Neural cell (in vitro differentiated cells): ENCODE data around the gene NME8. TPM values are rescaled to one million over a fixed set of nuclear protein-coding genes. Genes with fewer than 3 reads are reported as not detected.

ENCODE experiments used
- H2AFZ ChIP-seq: fragments of 200-600, 300-800 bp; sonication (generic), shearing (Covaris generic); 2 replicates; pipeline ENCODE4 v1.6.0; 2014; ENCODE audit warnings: low read depth, mild to moderate bottlenecking, antibody characterized with exemption, low read length, moderate library complexity
- H3F3A ChIP-seq: fragments of 200-600 bp; shearing (Covaris generic); 2 replicates; pipeline ENCODE4 v1.6.1; 2016; ENCODE audit warnings: mild to moderate bottlenecking, moderate library complexity, mixed read lengths, antibody characterized with exemption, low read length; ENCODE audit not compliant: insufficient read depth, poor library complexity, severe bottlenecking
- H3K27ac ChIP-seq: fragments of 200-600, 300-800 bp; sonication (generic), shearing (Covaris generic); 2 replicates; pipeline ENCODE4 v1.5.1; 2014; ENCODE audit warnings: mild to moderate bottlenecking, low read length, moderate library complexity
- H3K27me3 ChIP-seq: fragments of 300-800, 200-600 bp; sonication (generic), shearing (Covaris generic); 2 replicates; pipeline ENCODE4 v1.6.0; 2014; ENCODE audit warnings: mild to moderate bottlenecking, low read depth, low read length, moderate library complexity; ENCODE audit not compliant: insufficient read depth
- H3K36me3 ChIP-seq: fragments of 300-800, 200-600 bp; sonication (generic), shearing (Covaris generic); 2 replicates; pipeline ENCODE4 v1.5.1; 2014; ENCODE audit warnings: mild to moderate bottlenecking, antibody characterized with exemption, low read length, moderate library complexity; ENCODE audit not compliant: insufficient read depth
- H3K4me2 ChIP-seq: fragments of 300-800, 200-600 bp; sonication (generic), shearing (Covaris generic); 2 replicates; pipeline ENCODE4 v1.6.0; 2014; ENCODE audit warnings: mild to moderate bottlenecking, low read length
- H3K4me3 ChIP-seq: fragments of 300-800, 200-600 bp; sonication (generic), shearing (Covaris generic); 2 replicates; pipeline ENCODE4 v1.5.1; 2014; ENCODE audit warnings: mild to moderate bottlenecking, low read length, moderate library complexity
- H3K79me2 ChIP-seq: fragments of 200-600 bp; shearing (Covaris generic); replicated peaks from 2 replicates; pipeline ENCODE4 v1.6.0; 2014; ENCODE audit warnings: mild to moderate bottlenecking, low read length, moderate library complexity; ENCODE audit not compliant: insufficient read depth
- H3K9ac ChIP-seq: fragments of 300-800, 200-600 bp; sonication (generic), shearing (Covaris generic); 2 replicates; pipeline ENCODE4 v1.6.1; 2016; ENCODE audit warnings: mild to moderate bottlenecking, low read length, mixed read lengths
- H3K9me2 ChIP-seq: fragments of 200-600 bp; shearing (Covaris generic); 2 replicates; pipeline ENCODE4 v1.6.1; 2016; ENCODE audit warnings: mild to moderate bottlenecking, low read length, mixed read lengths; ENCODE audit not compliant: insufficient read depth
- H3K9me3 ChIP-seq: fragments of 200-600, 300-800 bp; sonication (generic), shearing (Covaris generic); 2 replicates; pipeline ENCODE4 v1.6.1; 2016; ENCODE audit warnings: mild to moderate bottlenecking, mixed run types, low read length, moderate library complexity, mixed read lengths
- H4K20me1 ChIP-seq: fragments of 200-600 bp; shearing (Covaris generic); 2 replicates; pipeline ENCODE4 v1.6.1; 2016; ENCODE audit warnings: mild to moderate bottlenecking, mixed run types; ENCODE audit not compliant: insufficient read depth
- CTCF ChIP-seq: fragments of 450-650 bp; IDR thresholded peaks from 2 replicates; pipeline ENCODE4 v1.5.1; 2014; ENCODE audit warnings: antibody characterized with exemption, mild to moderate bottlenecking, moderate library complexity; ENCODE audit not compliant: poor library complexity, severe bottlenecking
- EP300 ChIP-seq: fragments of 450-650 bp; conservative IDR thresholded peaks from 2 replicates; pipeline ENCODE4 v1.6.1; 2014; ENCODE audit warnings: antibody characterized with exemption, mild to moderate bottlenecking, moderate library complexity; ENCODE audit not compliant: poor library complexity, severe bottlenecking
- EZH2 ChIP-seq: fragments of 200-600, 300-800 bp; shearing (Covaris generic), sonication (generic); IDR thresholded peaks from 2 replicates; pipeline ENCODE4 v1.6.1; 2014; ENCODE audit warnings: antibody characterized with exemption, low read length, borderline replicate concordance, mild to moderate bottlenecking; ENCODE audit not compliant: insufficient read depth, poor library complexity, severe bottlenecking
- MXI1 ChIP-seq: fragments of 450-650 bp; conservative IDR thresholded peaks from 2 replicates; pipeline ENCODE4 v1.6.1; 2014; ENCODE audit warnings: antibody characterized with exemption, mild to moderate bottlenecking; ENCODE audit not compliant: poor library complexity, severe bottlenecking
- POLR2AphosphoS5 ChIP-seq: IDR thresholded peaks from 2 replicates; pipeline ENCODE4 v1.6.1; 2012
- RAD21 ChIP-seq: fragments of 450-650 bp; conservative IDR thresholded peaks from 2 replicates; pipeline ENCODE4 v1.6.1; 2014; ENCODE audit warnings: antibody characterized with exemption, mild to moderate bottlenecking, moderate library complexity
- REST ChIP-seq: IDR thresholded peaks from 2 replicates; pipeline ENCODE4 v1.6.1; 2012; ENCODE audit warnings: borderline replicate concordance
- SMC3 ChIP-seq: fragments of 450-650 bp; conservative IDR thresholded peaks from 2 replicates; pipeline ENCODE4 v1.6.1; 2014; ENCODE audit warnings: antibody characterized with exemption, mild to moderate bottlenecking, moderate library complexity; ENCODE audit not compliant: poor library complexity
- TAF1 ChIP-seq: IDR thresholded peaks from 2 replicates; pipeline ENCODE4 v1.6.1; 2012; ENCODE audit warnings: low read depth
- polyA plus RNA-seq: library from polyadenylated mRNA; depleted of rRNA; stranded (reverse); fragments of >200 nt; gene quantifications from 2 replicates; pipeline ENCODE4 v1.2.3, GENCODE V29; 2014

NME8 gene
- polyA plus RNA-seq, 1 donor from 2014 or later: not detected

- H3K4me3 ChIP-seq: peak within 1 kb of the TSS; percentile 68
- H3K79me2 ChIP-seq: no peaks in the 10 kb centered on the region
- TF ChIP-seq TAF1: no peak
- TF ChIP-seq CTCF: peak; percentile 52
- peak; percentile 68 for TF ChIP-seq EZH2
- TF ChIP-seq POLR2AphosphoS5: no peak
- no peak for TF ChIP-seq SMC3
- no peak for TF ChIP-seq EP300
- TF ChIP-seq MXI1: no peak
- no peak for TF ChIP-seq REST
- peak within 1 kb of the TSS; percentile 11 for H2AFZ ChIP-seq
- H3K36me3 ChIP-seq: no peaks in the 10 kb centered on the region
- no peaks in the 10 kb centered on the region for H3K9me3 ChIP-seq
- no peaks in the 10 kb centered on the region for H3K9me2 ChIP-seq
- H3K4me2 ChIP-seq: peak within 1 kb of the TSS; percentile 15
- H4K20me1 ChIP-seq: no peaks in the 10 kb centered on the region
- H3K27me3 ChIP-seq: peaks cover 75% of the 10 kb centered on the region
- no peak within 1 kb of the TSS for H3K27ac ChIP-seq
- H3F3A ChIP-seq: no peaks in the 10 kb centered on the region
- no peak within 1 kb of the TSS for H3K9ac ChIP-seq
Observed at GRCh38 chr7:37916673-37917660, 68.6 kb downstream of the NME8 start, which contains the start of gene SFRP4. Gene SFRP4 (minus strand): TSS chr7:37916817. CDS start chr7:37916537, 280 bp downstream.

GRCh38 chr7:37918526-37918925 is 70.1 kb downstream of the NME8 start:
- Histone ChIP-seq H3K4me3 (no peak overlapping the region), H2AFZ (no peak overlapping the region), H3K27me3 (peaks cover 78% of the 10 kb centered on the region), H4K20me1 (no peaks in the 10 kb centered on the region), H3K9ac (no peak overlapping the region), H3K4me2 (no peak overlapping the region), H3F3A (no peaks in the 10 kb centered on the region), H3K79me2 (no peaks in the 10 kb centered on the region), H3K9me2 (no peaks in the 10 kb centered on the region), H3K27ac (no peak overlapping the region), H3K36me3 (no peaks in the 10 kb centered on the region), H3K9me3 (no peaks in the 10 kb centered on the region)
- no peak for TF ChIP-seq CTCF
- no peak for TF ChIP-seq MXI1
- TF ChIP-seq REST: no peak
- TF ChIP-seq EZH2: no peak
- no peak for TF ChIP-seq POLR2AphosphoS5
- no peak for TF ChIP-seq TAF1
- no peak for TF ChIP-seq EP300
- no peak for TF ChIP-seq RAD21
- TF ChIP-seq SMC3: no peak
